Stimulated activated naive CD4-positive, alpha-beta T cell treated with Interleukin-2 at 50 U/mL for 16 hours (primary cell): ENCODE measurements around the gene OR10S1.
"Not testable (repeated sequence)": the region's sequence is repeated elsewhere in the genome, so short reads cannot be mapped to it uniquely, and the experiment has no call there.

Experiments
- DNase-seq: peaks from one replicate; lab custom pipeline; 2025; lab: John Stamatoyannopoulos, UW

The OR10S1 gene, protein sequence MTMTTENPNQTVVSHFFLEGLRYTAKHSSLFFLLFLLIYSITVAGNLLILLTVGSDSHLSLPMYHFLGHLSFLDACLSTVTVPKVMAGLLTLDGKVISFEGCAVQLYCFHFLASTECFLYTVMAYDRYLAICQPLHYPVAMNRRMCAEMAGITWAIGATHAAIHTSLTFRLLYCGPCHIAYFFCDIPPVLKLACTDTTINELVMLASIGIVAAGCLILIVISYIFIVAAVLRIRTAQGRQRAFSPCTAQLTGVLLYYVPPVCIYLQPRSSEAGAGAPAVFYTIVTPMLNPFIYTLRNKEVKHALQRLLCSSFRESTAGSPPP

DNA sequence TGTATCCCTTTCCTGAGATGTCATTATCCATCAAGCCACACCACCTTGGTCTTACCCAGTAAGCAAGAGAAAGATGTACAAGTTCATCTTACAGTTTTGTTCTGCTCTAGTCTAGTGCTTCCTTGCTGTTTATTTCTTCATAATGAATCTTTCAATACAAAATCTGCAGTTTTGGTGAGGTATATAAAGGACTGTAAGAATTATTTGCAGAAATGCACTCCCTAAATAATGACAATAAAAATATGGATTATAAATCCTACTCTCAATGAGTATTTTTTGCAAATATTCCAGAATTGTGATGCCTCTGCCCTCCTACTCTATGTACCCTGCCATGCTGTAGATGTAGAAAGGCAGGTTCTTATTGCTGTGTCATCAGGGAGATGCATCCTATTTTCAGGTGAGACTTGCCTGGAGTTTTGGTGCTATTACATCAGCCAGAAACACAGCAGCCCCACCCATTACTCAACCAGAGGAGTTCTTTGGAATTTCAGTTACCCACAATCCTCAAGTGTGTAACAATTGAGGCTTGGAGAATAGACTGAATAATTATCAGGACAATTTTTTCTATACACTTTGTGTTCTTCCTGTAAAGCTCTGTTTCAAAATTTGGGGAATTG is at the start of gene OR10S1:
OR10S1 (minus strand) TSS at position 51 of the 617 bp plus-strand sequence. CDS start 117 bp downstream, outside the sequence.
- no peak for DNase-seq

GRCh38 chr11:124026498-124026897 is 48.9 kb upstream of the OR10S1 start, which contains the start of gene OR10G8:
Gene OR10G8 (plus strand): TSS chr11:124026798. CDS start chr11:124029623, 2,825 bp downstream.
- DNase-seq: no peak

DNA sequence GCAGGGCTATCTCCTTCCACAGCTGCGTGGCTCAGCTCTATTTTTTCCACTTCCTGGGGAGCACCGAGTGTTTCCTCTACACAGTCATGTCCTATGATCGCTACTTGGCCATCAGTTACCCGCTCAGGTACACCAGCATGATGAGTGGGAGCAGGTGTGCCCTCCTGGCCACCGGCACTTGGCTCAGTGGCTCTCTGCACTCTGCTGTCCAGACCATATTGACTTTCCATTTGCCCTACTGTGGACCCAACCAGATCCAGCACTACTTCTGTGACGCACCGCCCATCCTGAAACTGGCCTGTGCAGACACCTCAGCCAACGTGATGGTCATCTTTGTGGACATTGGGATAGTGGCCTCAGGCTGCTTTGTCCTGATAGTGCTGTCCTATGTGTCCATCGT is 38.3 kb upstream of the OR10S1 start:
- not testable (repeated sequence) for DNase-seq

GRCh38 chr11:124012697-124013096 is 35.1 kb upstream of the OR10S1 start, which contains the start of gene OR10G4:
Gene OR10G4 (plus strand): TSS chr11:124012997. CDS start chr11:124015575, 2,578 bp downstream.
- no peak for DNase-seq

GRCh38 chr11:123995119-123995518 is 17.5 kb upstream of the OR10S1 start, which contains the start of gene OR10G6:
Gene OR10G6 (minus strand): TSS chr11:123995161. CDS start chr11:123995161, 0 bp downstream.
- DNase-seq: no peak

- no peak for DNase-seq
Observed at GRCh38 chr11:123979311-123979710, 1.7 kb upstream of the OR10S1 start.

- no peak for DNase-seq
Observed at GRCh38 chr11:123976770-123977560, 616 bp downstream of the OR10S1 start.

GRCh38 chr11:123973816-123974215 is 3.8 kb downstream of the OR10S1 start:
- DNase-seq: no peak

GRCh38 chr11:123956752-123957151 is 20.8 kb downstream of the OR10S1 start:
- DNase-seq: no peak

DNA sequence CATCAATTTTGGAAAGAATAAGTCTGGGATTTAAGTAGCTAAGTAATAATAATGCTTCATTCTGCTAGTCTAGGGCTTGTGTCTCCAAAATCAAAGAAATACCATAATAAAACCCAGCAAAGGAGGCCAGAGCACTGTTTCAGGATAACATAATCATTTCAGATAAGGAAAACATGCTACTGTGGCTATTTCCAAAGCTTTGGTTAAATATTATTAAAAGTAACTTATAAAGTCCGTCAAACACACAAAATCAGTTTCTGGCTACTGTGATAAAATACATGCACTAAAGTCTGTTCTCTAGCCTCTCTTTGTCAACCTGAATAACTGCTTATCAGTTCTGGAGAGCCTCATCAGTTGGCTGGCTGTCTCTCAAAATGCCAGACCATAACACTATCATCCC is 32.4 kb downstream of the OR10S1 start:
- DNase-seq: no peak

DNA sequence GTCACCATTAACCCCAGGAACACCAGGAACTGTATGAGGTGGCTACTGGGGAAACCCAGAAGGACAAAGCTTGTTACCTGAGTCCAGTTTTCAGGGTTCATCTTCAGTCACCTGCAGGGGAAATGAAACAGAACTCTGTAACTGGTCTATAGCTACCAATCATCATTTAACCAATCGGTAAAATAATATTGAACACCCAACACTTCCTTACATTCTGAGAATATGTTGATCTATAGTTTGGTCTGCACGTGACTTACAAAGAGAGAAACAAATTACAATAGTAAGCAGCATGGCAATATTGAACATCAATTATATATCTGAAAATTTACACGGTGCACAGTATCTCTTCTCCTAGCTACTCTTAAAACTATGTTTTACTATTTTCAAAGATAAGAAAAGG is 33.8 kb downstream of the OR10S1 start, which contains the start of gene OR6T1:
OR6T1 (minus strand) TSS at position 101 of the 400 bp plus-strand sequence; CDS start at position 101, 0 bp downstream.
- DNase-seq: no peak

- DNase-seq: no peak
Observed at GRCh38 chr11:123942413-123942812, 35.2 kb downstream of the OR10S1 start.

DNA sequence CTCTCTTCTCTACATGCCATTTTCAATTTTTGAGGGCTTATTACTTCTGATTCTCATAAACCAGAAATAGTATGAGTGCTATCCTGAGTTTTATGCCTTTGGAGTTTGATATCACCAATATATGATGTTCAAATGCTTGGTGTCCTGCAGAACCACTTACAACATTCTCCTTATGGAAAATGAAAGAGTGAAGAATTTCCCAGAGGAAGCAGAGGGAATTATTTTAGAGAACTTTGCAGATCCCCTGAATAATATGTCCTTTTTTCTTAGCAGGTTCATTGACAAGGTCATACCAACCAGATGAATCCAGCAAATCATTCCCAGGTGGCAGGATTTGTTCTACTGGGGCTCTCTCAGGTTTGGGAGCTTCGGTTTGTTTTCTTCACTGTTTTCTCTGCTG is 38.3 kb downstream of the OR10S1 start, which contains the start of gene OR4D5:
OR4D5 (plus strand) TSS at position 301 of the 400 bp plus-strand sequence; CDS start at position 301, 0 bp downstream.
- DNase-seq: no peak
